ENCODE data around the gene ALAD. TPM values are rescaled to one million over a fixed set of nuclear protein-coding genes. Genes with fewer than 3 reads are reported as not detected.

Gene ALAD
- total and polyA plus RNA-seq, 9 of the 15 experiments (the other 6 are each of a cell fraction or from before 2014, with no cell fraction given) = 1.3 to 12.7 (median 6.8) TPM

DNA sequence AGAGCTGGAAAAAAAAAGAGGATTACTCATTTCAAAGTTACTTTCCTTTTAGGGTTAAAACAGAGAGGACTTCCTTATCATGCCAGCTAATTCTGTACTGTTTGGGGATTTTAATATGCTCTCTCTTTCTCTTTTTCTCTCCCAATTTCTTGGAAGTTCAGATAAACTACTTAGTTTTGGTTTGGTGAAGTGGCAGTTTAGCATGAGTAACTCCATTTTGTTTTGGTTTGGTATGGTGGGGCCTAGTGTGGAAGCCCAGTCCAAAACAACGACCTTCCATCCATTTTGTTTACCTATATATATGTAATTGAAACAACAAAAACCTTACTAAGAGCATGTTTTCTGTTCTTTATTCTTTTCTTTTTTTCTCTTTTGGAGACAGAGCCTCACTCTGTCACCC, 55.4 kb downstream of the ALAD start (continued):
- no peak for TF ChIP-seq TBP (optimal IDR thresholded peaks at IDR 0.05; ENCODE audit: low read depth, low read length)
- no peak for TF ChIP-seq SRSF9 (IDR thresholded peaks at IDR 0.05; ENCODE audit: borderline replicate concordance, low read depth, low read length)
- no peak for TF ChIP-seq TCF7 (IDR thresholded peaks at IDR 0.05; ENCODE audit: borderline replicate concordance)
- TF ChIP-seq HDAC8 (tag; IDR thresholded peaks at IDR 0.05) = peak; percentile 94
- peak; percentile 94 for TF ChIP-seq NFXL1 (CRISPR knock-in tag; IDR thresholded peaks at IDR 0.05)
- no peak for TF ChIP-seq ZNF384 (IDR thresholded peaks at IDR 0.05; ENCODE audit: low read depth, low read length)
- TF ChIP-seq, protein P1, sequence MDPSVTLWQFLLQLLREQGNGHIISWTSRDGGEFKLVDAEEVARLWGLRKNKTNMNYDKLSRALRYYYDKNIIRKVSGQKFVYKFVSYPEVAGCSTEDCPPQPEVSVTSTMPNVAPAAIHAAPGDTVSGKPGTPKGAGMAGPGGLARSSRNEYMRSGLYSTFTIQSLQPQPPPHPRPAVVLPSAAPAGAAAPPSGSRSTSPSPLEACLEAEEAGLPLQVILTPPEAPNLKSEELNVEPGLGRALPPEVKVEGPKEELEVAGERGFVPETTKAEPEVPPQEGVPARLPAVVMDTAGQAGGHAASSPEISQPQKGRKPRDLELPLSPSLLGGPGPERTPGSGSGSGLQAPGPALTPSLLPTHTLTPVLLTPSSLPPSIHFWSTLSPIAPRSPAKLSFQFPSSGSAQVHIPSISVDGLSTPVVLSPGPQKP (CRISPR knock-in tag; IDR thresholded peaks at IDR 0.05) = no peak
- TF ChIP-seq KAT8 (IDR thresholded peaks at IDR 0.05; ENCODE audit: low read depth) = no peak
- no peak for TF ChIP-seq FOSL1 (tag; conservative IDR thresholded peaks at IDR 0.05)
- TF ChIP-seq, protein P2, sequence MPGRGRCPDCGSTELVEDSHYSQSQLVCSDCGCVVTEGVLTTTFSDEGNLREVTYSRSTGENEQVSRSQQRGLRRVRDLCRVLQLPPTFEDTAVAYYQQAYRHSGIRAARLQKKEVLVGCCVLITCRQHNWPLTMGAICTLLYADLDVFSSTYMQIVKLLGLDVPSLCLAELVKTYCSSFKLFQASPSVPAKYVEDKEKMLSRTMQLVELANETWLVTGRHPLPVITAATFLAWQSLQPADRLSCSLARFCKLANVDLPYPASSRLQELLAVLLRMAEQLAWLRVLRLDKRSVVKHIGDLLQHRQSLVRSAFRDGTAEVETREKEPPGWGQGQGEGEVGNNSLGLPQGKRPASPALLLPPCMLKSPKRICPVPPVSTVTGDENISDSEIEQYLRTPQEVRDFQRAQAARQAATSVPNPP (IDR thresholded peaks at IDR 0.05; ENCODE audit: borderline replicate concordance, insufficient read depth, insufficient read length) = no peak
- TF ChIP-seq ZNF165 (CRISPR knock-in tag; IDR thresholded peaks at IDR 0.05; ENCODE audit: borderline replicate concordance) = 0 out of 2 replicates have a peak, but pooled peaks have one; percentile 57
- no peak for TF ChIP-seq NFRKB (IDR thresholded peaks at IDR 0.05; ENCODE audit: low read depth)
- TF ChIP-seq HMGN3 (IDR thresholded peaks at IDR 0.05; ENCODE audit: borderline replicate concordance, extremely low read depth, insufficient read length, low read depth, low read length) = no peak
- peak; percentile 86 for TF ChIP-seq ZNF175 (CRISPR knock-in tag; IDR thresholded peaks at IDR 0.05; ENCODE audit: low read depth)
- no peak for TF ChIP-seq ZNF408 (CRISPR knock-in tag; IDR thresholded peaks at IDR 0.05; ENCODE audit: low read depth)
- TF ChIP-seq MTA3 (IDR thresholded peaks at IDR 0.05; ENCODE audit: borderline replicate concordance) = no peak
- TF ChIP-seq, protein P3, sequence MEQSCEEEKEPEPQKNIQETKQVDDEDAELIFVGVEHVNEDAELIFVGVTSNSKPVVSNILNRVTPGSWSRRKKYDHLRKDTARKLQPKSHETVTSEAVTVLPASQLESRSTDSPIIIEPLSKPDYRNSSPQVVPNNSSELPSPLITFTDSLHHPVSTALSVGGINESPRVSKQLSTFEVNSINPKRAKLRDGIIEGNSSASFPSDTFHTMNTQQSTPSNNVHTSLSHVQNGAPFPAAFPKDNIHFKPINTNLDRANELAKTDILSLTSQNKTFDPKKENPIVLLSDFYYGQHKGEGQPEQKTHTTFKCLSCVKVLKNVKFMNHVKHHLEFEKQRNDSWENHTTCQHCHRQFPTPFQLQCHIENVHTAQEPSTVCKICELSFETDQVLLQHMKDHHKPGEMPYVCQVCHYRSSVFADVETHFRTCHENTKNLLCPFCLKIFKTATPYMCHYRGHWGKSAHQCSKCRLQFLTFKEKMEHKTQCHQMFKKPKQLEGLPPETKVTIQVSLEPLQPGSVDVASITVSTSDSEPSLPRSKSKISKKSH (CRISPR knock-in tag; IDR thresholded peaks at IDR 0.05) = no peak
